ENCODE measurements around the gene RGS13.

- TF ChIP-seq MAX (IDR thresholded peaks at IDR 0.05; ENCODE audit: low read depth, low read length) = no peak
- TF ChIP-seq CTCF (IDR thresholded peaks at IDR 0.05 in 2 of 3, conservative IDR thresholded peaks at IDR 0.05 in 1 of 3; ENCODE audit: control insufficient read depth in 2 of 3, extremely low read depth in 1 of 3, insufficient read depth in 1 of 3, low read depth in 3 of 3, low read length in 3 of 3) = no peak
- TF ChIP-seq ETV6 (conservative IDR thresholded peaks at IDR 0.05 in 1 of 2, IDR thresholded peaks at IDR 0.05 in 1 of 2; ENCODE audit: borderline replicate concordance in 1 of 2, low read depth in 1 of 2) = no peak
- TF ChIP-seq BHLHE40 (IDR thresholded peaks at IDR 0.05; ENCODE audit: borderline replicate concordance in 1 of 2, low read depth in 2 of 2, low read length in 1 of 2) = no peak
- TF ChIP-seq JUNB (IDR thresholded peaks at IDR 0.05) = no peak
These were observed 71.0 kb downstream of the RGS13 start for GRCh38 chr1:192706936-192707335.
